DND-41 (cell line): ENCODE measurements around the gene DOCK3.

ENCODE experiments used
- ATAC-seq: fragments of 200-7000 bp; cut with Tn5 transposase; 3 replicates; pipeline ENCODE4 v1.9.1; 2021; ENCODE audit warnings: low read depth; ENCODE audit not compliant: insufficient read depth
- DNase-seq: peaks from one replicate; pipeline ENCODE4 v3.0.0-alpha.2; 2020
- H2AFZ ChIP-seq: 2 replicates; pipeline ENCODE4 v1.6.0; 2012; ENCODE audit warnings: low read depth, low read length
- H3K27ac ChIP-seq: 2 replicates; pipeline ENCODE4 v1.5.1; 2012; ENCODE audit warnings: low read length, inconsistent platforms
- H3K27me3 ChIP-seq: fragments of 200-600 bp; sonication (generic); 2 replicates; pipeline ENCODE4 v1.6.0; 2012; ENCODE audit warnings: low read length, mild to moderate bottlenecking, inconsistent platforms; ENCODE audit not compliant: insufficient read depth, poor library complexity
- H3K36me3 ChIP-seq: 2 replicates; pipeline ENCODE4 v1.5.1; 2012; ENCODE audit warnings: low read length, inconsistent platforms; ENCODE audit not compliant: insufficient read depth
- H3K4me1 ChIP-seq: 2 replicates; pipeline ENCODE4 v1.5.1; 2012; ENCODE audit warnings: mild to moderate bottlenecking, low read length; ENCODE audit not compliant: insufficient read depth
- H3K4me2 ChIP-seq: 2 replicates; pipeline ENCODE4 v1.6.0; 2012; ENCODE audit warnings: mild to moderate bottlenecking, moderate library complexity, low read length, inconsistent platforms; ENCODE audit not compliant: insufficient read depth
- H3K4me3 ChIP-seq, 2 experiments: fragments of 200-600 bp in 1 of 2; shearing (Covaris generic) in 1 of 2; 2 replicates each; pipeline ENCODE4 v1.5.1; 2012 to 2016; ENCODE audit warnings: inconsistent platforms in 2 of 2, low read length in 2 of 2, mild to moderate bottlenecking in 2 of 2, low read depth in 1 of 2, moderate library complexity in 1 of 2
- H3K79me2 ChIP-seq: 2 replicates; pipeline ENCODE4 v1.6.0; 2012; ENCODE audit warnings: low read length, inconsistent platforms; ENCODE audit not compliant: insufficient read depth
- H3K9ac ChIP-seq: 2 replicates; pipeline ENCODE4 v1.6.0; 2012; ENCODE audit warnings: low read depth, mild to moderate bottlenecking, inconsistent platforms, low read length, moderate library complexity
- H3K9me3 ChIP-seq: 2 replicates; pipeline ENCODE4 v1.5.1; 2012; ENCODE audit warnings: low read length, moderate library complexity, mild to moderate bottlenecking, inconsistent platforms; ENCODE audit not compliant: insufficient read depth, severe bottlenecking
- H4K20me1 ChIP-seq: 2 replicates; pipeline ENCODE4 v1.6.0; 2012; ENCODE audit warnings: low read length; ENCODE audit not compliant: insufficient read depth
- CTCF ChIP-seq: IDR thresholded peaks from 2 replicates; pipeline ENCODE4 v1.5.1; 2012; ENCODE audit warnings: borderline replicate concordance, low read length, moderate library complexity, mild to moderate bottlenecking; ENCODE audit not compliant: poor library complexity, severe bottlenecking; ENCODE audit errors: extremely low read depth
- EZH2 ChIP-seq: IDR thresholded peaks from 3 replicates; pipeline ENCODE4 v1.6.1; 2012; ENCODE audit warnings: borderline replicate concordance, low read depth, mild to moderate bottlenecking, moderate library complexity, low read length, inconsistent platforms; ENCODE audit not compliant: severe bottlenecking

Gene DOCK3

GRCh38 chr3:50642382-50642781, 32.3 kb upstream of the DOCK3 start:
- H3K36me3 ChIP-seq, result peaks cover 98% of the 10 kb centered on the region
- no peak overlapping the region for H2AFZ ChIP-seq
- TF ChIP-seq CTCF (no peak), EZH2 (no peak)
- H3K4me2 ChIP-seq, result no peak overlapping the region
- no peak overlapping the region for H3K9ac ChIP-seq
- no peaks in the 10 kb centered on the region for H3K27me3 ChIP-seq
- peaks cover 93% of the 10 kb centered on the region for H4K20me1 ChIP-seq
- peaks cover 54% of the 10 kb centered on the region for H3K79me2 ChIP-seq
- no peaks in the 10 kb centered on the region for H3K4me1 ChIP-seq
- no peak for ATAC-seq
- no peak for DNase-seq
- H3K9me3 ChIP-seq, result no peaks in the 10 kb centered on the region
- H3K4me3 ChIP-seq, result no peak overlapping the region
- H3K27ac ChIP-seq, result no peak overlapping the region

DNA sequence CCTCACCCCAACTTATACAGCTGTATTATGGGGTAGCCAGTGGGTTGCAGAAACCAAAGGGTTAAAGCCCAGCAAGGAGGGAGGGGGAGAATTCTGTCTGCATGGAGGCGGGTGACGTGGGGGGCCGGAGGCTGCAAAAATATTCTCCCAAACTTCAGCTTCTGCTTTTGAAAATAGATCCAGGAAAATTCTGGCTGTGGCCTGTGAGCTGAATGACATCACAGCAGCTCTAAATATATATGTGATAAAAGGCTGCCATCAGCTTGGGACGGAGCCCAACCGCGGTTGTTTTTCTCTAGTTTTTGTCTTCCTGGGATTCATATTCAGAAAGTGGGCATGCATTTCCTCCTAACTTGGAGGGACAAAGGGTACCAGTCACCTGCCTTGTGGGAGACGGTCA, 30.2 kb upstream of the DOCK3 start:
- Histone ChIP-seq H3K27ac (no peak overlapping the region), H3K4me3 (no peak overlapping the region), H2AFZ (no peak overlapping the region), H3K9me3 (no peaks in the 10 kb centered on the region), H3K79me2 (peaks cover 33% of the 10 kb centered on the region), H3K4me1 (no peaks in the 10 kb centered on the region), H3K4me2 (no peak overlapping the region), H3K9ac (no peak overlapping the region), H3K36me3 (peaks cover 100% of the 10 kb centered on the region), H3K27me3 (no peaks in the 10 kb centered on the region), H4K20me1 (peaks cover 87% of the 10 kb centered on the region)
- DNase-seq, result no peak
- no peak for ATAC-seq
- TF ChIP-seq EZH2 (no peak), CTCF (no peak)

GRCh38 chr3:50645378-50645777, 29.3 kb upstream of the DOCK3 start:
- TF ChIP-seq EZH2, result no peak
- Histone ChIP-seq H3K9me3 (no peaks in the 10 kb centered on the region), H2AFZ (no peak overlapping the region), H3K4me2 (no peak overlapping the region), H3K4me3 (no peak overlapping the region), H3K4me1 (no peaks in the 10 kb centered on the region), H3K79me2 (peaks cover 25% of the 10 kb centered on the region), H3K9ac (no peak overlapping the region), H3K27ac (no peak overlapping the region), H3K27me3 (no peaks in the 10 kb centered on the region), H4K20me1 (peaks cover 84% of the 10 kb centered on the region), H3K36me3 (peaks cover 94% of the 10 kb centered on the region)
- no peak for DNase-seq
- no peak for ATAC-seq

DNA sequence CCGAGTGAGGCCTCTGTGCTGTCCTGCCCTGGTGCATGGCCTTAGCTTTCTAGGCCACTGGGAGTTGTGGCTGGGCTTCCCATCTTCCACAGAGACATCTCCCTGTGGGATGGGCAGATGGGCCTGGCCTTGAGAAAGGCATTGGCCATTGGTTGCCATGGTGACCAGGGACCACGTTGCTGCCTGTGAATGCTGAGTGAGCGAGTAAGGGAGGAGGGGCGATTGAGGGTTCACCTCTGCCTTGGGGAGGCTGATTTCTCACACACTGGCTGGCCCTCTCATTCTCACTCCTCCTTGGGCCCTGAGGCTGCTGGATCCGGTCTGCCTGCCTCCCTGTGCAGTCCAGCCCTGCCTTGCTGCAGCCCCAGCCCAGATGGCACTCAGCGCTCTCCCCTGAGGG, 26.4 kb upstream of the DOCK3 start:
- Histone ChIP-seq H3K27me3 (no peaks in the 10 kb centered on the region), H3K4me2 (no peak overlapping the region), H3K9me3 (no peaks in the 10 kb centered on the region), H3K27ac (no peak overlapping the region), H3K9ac (no peak overlapping the region), H3K36me3 (peaks cover 65% of the 10 kb centered on the region), H4K20me1 (peaks cover 73% of the 10 kb centered on the region), H2AFZ (no peak overlapping the region), H3K4me3 (no peak overlapping the region), H3K79me2 (peaks cover 2% of the 10 kb centered on the region; the same call in 1 of the 2 replicates), H3K4me1 (no peaks in the 10 kb centered on the region)
- TF ChIP-seq EZH2, result no peak
- TF ChIP-seq CTCF, result no peak
- no peak for DNase-seq
- ATAC-seq, result no peak
